ENCODE measurements around the gene FGF18. TPM values are rescaled to one million over a fixed set of nuclear protein-coding genes. Genes with fewer than 3 reads are reported as not detected.

Gene FGF18
- total RNA-seq, 2 experiments from 2014 or later = 0.10 to 0.12 TPM

GRCh38 chr5:171421331-171422262 lies 2.1 kb downstream of the FGF18 start:
- CTCF ChIA-PET = interaction anchor here (1.2 kb wide), 1 partner anchor 13 kb away, joined by 6 read pairs; no protein-coding TSS in a partner anchor
- Mint-ChIP-seq H3K36me3 (ENCODE audit: low read depth) (no peaks in the 10 kb centered on the region), H3K27me3 (peaks cover 28% of the 10 kb centered on the region), H3K27ac (no peak overlapping the region), H3K9me3 (no peaks in the 10 kb centered on the region), H3K4me3 (no peak overlapping the region), H3K4me1 (peaks cover 9% of the 10 kb centered on the region)
- POLR2A ChIA-PET = no interaction called here
- no peak for DNase-seq

DNA sequence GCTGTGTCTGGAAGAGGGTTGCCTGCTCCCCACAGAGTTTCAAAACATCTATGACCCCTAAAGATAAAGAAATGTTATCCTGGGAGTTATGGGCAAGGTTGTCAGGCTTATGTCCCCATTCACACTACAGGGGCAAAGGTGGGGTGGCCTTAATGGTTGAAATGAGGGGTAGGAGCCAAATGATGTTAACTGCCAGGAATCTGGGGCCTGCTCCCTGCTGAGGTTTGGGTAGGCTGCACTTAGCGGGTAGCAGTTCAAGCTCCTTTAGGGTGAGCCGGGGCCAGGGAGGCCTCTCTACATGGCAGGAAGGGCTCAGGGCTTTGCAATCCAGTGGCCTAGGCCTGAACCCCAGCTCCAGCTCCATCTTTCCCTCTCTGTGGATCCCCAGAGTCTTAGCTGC lies 3.0 kb downstream of the FGF18 start:
- H3K4me1 Mint-ChIP-seq = peaks cover 9% of the 10 kb centered on the region
- no peaks in the 10 kb centered on the region for H3K9me3 Mint-ChIP-seq
- H3K27me3 Mint-ChIP-seq = peaks cover 28% of the 10 kb centered on the region
- H3K4me3 Mint-ChIP-seq = no peak overlapping the region
- no peaks in the 10 kb centered on the region for H3K36me3 Mint-ChIP-seq (ENCODE audit: low read depth)
- CTCF ChIA-PET = interaction anchor here (1.1 to 1.2 kb wide), 2 partner anchors 12 to 31 kb away, joined by 3 to 6 read pairs; no protein-coding TSS in a partner anchor
- H3K27ac Mint-ChIP-seq = no peak overlapping the region
- DNase-seq = no peak
- POLR2A ChIA-PET = no interaction called here

GRCh38 chr5:171422902-171423663 lies 3.6 kb downstream of the FGF18 start:
- POLR2A ChIA-PET = interaction anchor here (0.6 kb wide), 1 partner anchor 224 kb away, joined by 3 read pairs; no protein-coding TSS in a partner anchor

DNA sequence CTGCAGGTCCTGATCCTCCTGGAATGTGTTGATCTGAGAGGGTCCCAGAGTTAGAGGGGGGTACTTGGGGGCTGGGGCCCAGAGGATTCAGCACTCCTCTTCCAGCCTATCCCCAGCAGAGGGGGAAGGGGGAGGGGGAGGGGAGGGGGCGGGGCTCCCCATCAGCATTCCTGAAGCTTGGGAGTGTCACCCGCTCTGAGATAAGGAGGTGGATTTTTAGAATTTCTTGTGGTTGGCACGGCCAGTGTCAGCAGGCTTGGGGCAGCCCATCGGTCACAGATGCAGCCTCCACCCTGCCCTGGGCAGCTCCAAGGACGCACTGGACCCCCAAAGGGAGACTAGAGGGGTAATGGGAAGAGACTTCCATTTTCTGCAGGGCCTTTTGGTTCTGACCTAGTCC lies 5.3 kb downstream of the FGF18 start:
- Mint-ChIP-seq H3K9me3 (no peaks in the 10 kb centered on the region), H3K4me3 (no peak overlapping the region), H3K36me3 (ENCODE audit: low read depth) (no peaks in the 10 kb centered on the region), H3K27me3 (peaks cover 26% of the 10 kb centered on the region), H3K4me1 (peaks cover 5% of the 10 kb centered on the region), H3K27ac (no peak overlapping the region)
- CTCF ChIA-PET = no interaction called here
- POLR2A ChIA-PET = no interaction called here
- DNase-seq = no peak

More at GRCh38 chr5:171422902-171423663, 3.6 kb downstream of the FGF18 start:
- Mint-ChIP-seq H3K9me3 (no peaks in the 10 kb centered on the region), H3K4me3 (no peak overlapping the region), H3K4me1 (peaks cover 9% of the 10 kb centered on the region), H3K27me3 (peaks cover 28% of the 10 kb centered on the region), H3K27ac (no peak overlapping the region), H3K36me3 (ENCODE audit: low read depth) (no peaks in the 10 kb centered on the region)
- no peak for DNase-seq
- CTCF ChIA-PET = interaction anchor here (1.1 kb wide), 1 partner anchor 30 kb away, joined by 3 read pairs; no protein-coding TSS in a partner anchor

DNA sequence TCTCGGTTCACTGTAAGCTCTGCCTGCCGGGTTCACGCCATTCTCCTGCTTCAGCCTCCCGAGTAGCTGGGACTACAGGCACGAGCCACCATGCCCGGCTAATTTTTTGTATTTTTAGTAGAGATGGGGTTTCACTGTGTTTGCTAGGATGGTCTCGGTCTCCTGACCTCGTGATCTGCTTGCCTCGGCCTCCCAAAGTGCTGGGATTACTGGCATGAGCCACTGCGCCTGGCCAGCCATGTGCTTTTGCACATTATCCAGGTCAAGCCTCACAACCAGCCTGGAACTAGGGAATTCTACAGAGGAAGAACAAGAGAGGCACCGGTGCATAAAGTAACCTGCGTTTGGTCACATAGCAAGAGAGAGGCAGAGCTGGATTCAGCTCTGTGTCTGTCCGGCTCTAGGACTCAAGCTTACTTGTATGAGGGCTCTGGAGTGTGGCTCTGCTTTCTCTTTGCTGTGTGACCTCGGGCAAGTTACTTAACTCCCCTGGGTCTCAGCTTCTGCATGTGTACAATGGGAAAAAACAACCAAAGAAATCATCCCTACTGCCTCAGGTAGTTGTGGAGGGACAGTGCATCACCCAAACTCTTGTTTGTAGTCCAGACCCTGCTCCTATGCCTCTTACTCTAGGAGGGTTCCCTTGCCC lies 6.3 kb downstream of the FGF18 start:
- Mint-ChIP-seq H3K4me3 (no peak overlapping the region), H3K4me1 (peaks cover 3% of the 10 kb centered on the region), H3K27ac (no peak overlapping the region), H3K27me3 (peaks cover 20% of the 10 kb centered on the region), H3K9me3 (no peaks in the 10 kb centered on the region), H3K36me3 (ENCODE audit: low read depth) (no peaks in the 10 kb centered on the region)
- CTCF ChIA-PET = no interaction called here
- DNase-seq = no peak
- POLR2A ChIA-PET = interaction anchor here (0.7 kb wide), 1 partner anchor 11 kb away, joined by 3 read pairs; no protein-coding TSS in a partner anchor

DNA sequence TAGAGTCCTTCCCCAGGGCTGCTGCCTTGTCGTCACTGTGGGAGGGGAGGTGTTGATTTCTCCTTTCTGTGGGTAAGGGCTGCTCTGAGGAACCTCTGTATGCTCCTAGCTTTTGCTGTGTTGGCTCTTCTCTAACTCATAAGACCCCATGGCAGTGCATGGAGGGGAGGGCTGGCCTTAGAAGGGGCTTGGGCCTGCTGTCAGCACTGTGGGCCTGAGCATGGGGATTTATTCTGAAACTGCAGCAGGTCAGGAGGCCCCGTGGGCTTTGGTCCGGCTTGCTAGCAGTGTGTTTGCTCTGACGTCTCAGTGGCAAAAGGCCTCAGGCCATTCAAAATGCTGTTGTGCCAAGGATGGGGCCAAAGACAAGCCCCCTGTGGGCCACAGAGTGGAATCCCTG lies 6.8 kb downstream of the FGF18 start:
- CTCF ChIA-PET = no interaction called here
- no peaks in the 10 kb centered on the region for H3K36me3 Mint-ChIP-seq (ENCODE audit: low read depth)
- DNase-seq = no peak

GRCh38 chr5:171426680-171427079 lies 7.2 kb downstream of the FGF18 start:
- CTCF ChIA-PET = no interaction called here
- Mint-ChIP-seq H3K4me3 (no peak overlapping the region), H3K9me3 (no peaks in the 10 kb centered on the region), H3K4me1 (no peaks in the 10 kb centered on the region), H3K27me3 (peaks cover 11% of the 10 kb centered on the region), H3K27ac (no peak overlapping the region), H3K36me3 (ENCODE audit: low read depth) (no peaks in the 10 kb centered on the region)
- no peak for DNase-seq
- POLR2A ChIA-PET = no interaction called here

More for the DNA sequence above, 6.8 kb downstream of the FGF18 start:
- Mint-ChIP-seq H3K4me3 (no peak overlapping the region), H3K27ac (no peak overlapping the region), H3K4me1 (no peaks in the 10 kb centered on the region), H3K9me3 (no peaks in the 10 kb centered on the region), H3K27me3 (peaks cover 15% of the 10 kb centered on the region)
- POLR2A ChIA-PET = no interaction called here

GRCh38 chr5:171427318-171428167 lies 8.1 kb downstream of the FGF18 start:
- CTCF ChIA-PET = interaction anchor here (0.5 to 0.6 kb wide), 3 partner anchors 133 to 1624 kb away, joined by 3 to 5 read pairs (median 4); no protein-coding TSS in a partner anchor
- Mint-ChIP-seq H3K4me3 (no peak overlapping the region), H3K27me3 (peaks cover 2% of the 10 kb centered on the region), H3K9me3 (no peaks in the 10 kb centered on the region), H3K4me1 (no peaks in the 10 kb centered on the region), H3K27ac (no peak overlapping the region), H3K36me3 (ENCODE audit: low read depth) (no peaks in the 10 kb centered on the region)
- no peak for DNase-seq
- POLR2A ChIA-PET = no interaction called here

- no peak overlapping the region for H3K4me3 Mint-ChIP-seq
- H3K4me1 Mint-ChIP-seq = no peaks in the 10 kb centered on the region
- no peak for DNase-seq
- H3K27ac Mint-ChIP-seq = no peak overlapping the region
- H3K36me3 Mint-ChIP-seq (ENCODE audit: low read depth) = no peaks in the 10 kb centered on the region
- no peaks in the 10 kb centered on the region for H3K9me3 Mint-ChIP-seq
- POLR2A ChIA-PET = no interaction called here
- CTCF ChIA-PET = interaction anchor here (0.5 kb wide), 1 partner anchor 150 kb away, joined by 4 read pairs; no protein-coding TSS in a partner anchor
- no peaks in the 10 kb centered on the region for H3K27me3 Mint-ChIP-seq
Measured at GRCh38 chr5:171428168-171428696, 8.8 kb downstream of the FGF18 start.

DNA sequence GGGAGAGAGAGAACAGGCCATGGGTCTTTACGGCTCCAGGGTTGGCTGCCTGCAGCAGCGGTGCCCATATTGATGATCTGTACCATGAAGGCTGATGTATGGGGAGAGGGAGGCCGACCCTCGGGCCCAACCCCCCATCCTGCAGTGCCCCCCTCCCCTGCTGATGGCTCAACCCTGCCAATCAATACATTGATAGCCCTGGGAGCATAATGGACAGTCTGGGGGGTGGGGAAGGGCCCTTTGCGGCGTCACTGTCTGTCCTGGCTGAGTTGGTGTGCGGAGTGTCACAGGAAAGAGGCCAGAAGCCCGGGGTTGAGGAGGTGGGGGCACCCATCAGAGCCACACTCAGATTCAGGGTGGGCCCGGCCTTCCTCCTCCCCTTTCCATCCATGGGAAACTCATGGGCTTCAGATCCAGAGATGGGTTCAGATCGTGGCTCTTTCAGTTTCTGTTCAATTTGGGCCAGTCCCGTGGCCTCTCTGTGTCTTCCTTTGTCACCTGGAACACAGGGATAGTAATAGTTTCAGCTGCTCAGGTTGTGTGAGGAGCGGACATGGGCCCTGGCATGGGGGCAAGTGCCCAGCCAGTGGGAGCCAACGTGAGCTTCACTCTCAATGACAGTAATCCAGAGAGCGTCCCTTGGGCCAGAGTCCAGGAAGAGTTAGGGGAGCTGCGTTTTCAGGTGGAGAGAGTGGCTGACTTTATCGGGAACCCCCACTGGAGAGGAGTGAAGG lies 9.5 kb downstream of the FGF18 start:
- Mint-ChIP-seq H3K4me1 (no peaks in the 10 kb centered on the region), H3K27me3 (no peaks in the 10 kb centered on the region), H3K36me3 (ENCODE audit: low read depth) (no peaks in the 10 kb centered on the region), H3K4me3 (no peak overlapping the region), H3K9me3 (no peaks in the 10 kb centered on the region), H3K27ac (no peak overlapping the region)
- ChIA-PET POLR2A (no interaction called here), CTCF (no interaction called here)
- DNase-seq = no peak

DNA sequence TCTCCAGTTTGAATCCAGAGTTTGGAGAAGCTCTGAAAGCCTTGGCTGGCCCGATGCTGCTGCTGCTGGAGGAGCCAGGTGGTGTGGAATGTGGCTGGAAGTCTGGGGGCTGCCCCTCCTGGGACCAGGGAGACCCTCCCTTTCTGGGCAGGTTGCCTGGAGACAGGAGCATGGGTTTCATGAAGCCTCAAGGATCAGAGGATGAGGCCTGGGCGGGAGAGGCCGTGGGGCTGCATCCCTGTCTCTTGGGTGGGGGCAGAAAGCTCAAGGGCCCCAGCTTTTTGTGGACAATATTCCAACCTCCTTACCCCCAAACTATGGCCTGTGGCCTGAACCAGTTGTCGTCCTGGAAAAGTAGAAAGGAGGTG lies 10.1 kb downstream of the FGF18 start:
- H3K4me1 Mint-ChIP-seq = no peaks in the 10 kb centered on the region
- POLR2A ChIA-PET = no interaction called here
- no peaks in the 10 kb centered on the region for H3K27me3 Mint-ChIP-seq
- no peaks in the 10 kb centered on the region for H3K36me3 Mint-ChIP-seq (ENCODE audit: low read depth)
- DNase-seq = no peak
- H3K4me3 Mint-ChIP-seq = no peak overlapping the region
- CTCF ChIA-PET = no interaction called here
- no peak overlapping the region for H3K27ac Mint-ChIP-seq
- H3K9me3 Mint-ChIP-seq = no peaks in the 10 kb centered on the region

All from activated CD4-positive, alpha-beta T cell treated with anti-CD3 and anti-CD28 coated beads, Interleukin-2, amount 10 ng/mL, durations not matched to agents 7 days and 5 days (primary cell).